ENCODE results near the gene COMMD8.

DNA sequence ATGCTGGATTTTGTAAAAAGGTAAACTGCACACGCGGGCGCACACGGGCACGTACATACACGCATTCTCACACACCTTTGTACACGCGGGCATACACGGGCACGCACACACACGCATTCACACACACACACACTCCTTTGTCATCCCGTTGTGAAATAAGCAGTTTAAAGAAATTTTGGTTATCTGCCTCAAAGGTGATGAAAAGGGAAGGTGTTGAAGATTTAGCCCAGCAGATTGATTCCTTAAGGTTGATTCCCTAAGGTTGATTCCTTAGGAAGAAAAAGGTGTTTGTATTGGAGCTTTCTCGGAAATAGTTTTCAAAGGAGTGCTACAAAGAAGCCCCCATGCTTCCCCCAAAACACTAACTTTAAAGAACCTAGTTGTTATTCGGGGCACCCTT is 22.3 kb upstream of the COMMD8 start:
- TF ChIP-seq, protein P1, sequence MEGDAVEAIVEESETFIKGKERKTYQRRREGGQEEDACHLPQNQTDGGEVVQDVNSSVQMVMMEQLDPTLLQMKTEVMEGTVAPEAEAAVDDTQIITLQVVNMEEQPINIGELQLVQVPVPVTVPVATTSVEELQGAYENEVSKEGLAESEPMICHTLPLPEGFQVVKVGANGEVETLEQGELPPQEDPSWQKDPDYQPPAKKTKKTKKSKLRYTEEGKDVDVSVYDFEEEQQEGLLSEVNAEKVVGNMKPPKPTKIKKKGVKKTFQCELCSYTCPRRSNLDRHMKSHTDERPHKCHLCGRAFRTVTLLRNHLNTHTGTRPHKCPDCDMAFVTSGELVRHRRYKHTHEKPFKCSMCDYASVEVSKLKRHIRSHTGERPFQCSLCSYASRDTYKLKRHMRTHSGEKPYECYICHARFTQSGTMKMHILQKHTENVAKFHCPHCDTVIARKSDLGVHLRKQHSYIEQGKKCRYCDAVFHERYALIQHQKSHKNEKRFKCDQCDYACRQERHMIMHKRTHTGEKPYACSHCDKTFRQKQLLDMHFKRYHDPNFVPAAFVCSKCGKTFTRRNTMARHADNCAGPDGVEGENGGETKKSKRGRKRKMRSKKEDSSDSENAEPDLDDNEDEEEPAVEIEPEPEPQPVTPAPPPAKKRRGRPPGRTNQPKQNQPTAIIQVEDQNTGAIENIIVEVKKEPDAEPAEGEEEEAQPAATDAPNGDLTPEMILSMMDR (IDR thresholded peaks at IDR 0.05) = no peak
- no peak for TF ChIP-seq POLR2A (IDR thresholded peaks at IDR 0.05)
